HG02840 (cell line): ENCODE data around the gene NUP62.
"Not testable (repeated sequence)": the region's sequence is repeated elsewhere in the genome, so short reads cannot be mapped to it uniquely, and the experiment has no call there.

Source experiments
- ATAC-seq: cut with Tn5 transposase; IDR thresholded peaks from one replicate; pipeline ENCODE4 v1.9.1; 2021; ENCODE audit warnings: mild to moderate bottlenecking, moderate library complexity, moderate number of reproducible peaks; ENCODE audit not compliant: unreplicated experiment, low FRiP score

Gene NUP62

GRCh38 chr19:49927526-49928264 lies 1.6 kb downstream of the NUP62 start:
- no peak for ATAC-seq

DNA sequence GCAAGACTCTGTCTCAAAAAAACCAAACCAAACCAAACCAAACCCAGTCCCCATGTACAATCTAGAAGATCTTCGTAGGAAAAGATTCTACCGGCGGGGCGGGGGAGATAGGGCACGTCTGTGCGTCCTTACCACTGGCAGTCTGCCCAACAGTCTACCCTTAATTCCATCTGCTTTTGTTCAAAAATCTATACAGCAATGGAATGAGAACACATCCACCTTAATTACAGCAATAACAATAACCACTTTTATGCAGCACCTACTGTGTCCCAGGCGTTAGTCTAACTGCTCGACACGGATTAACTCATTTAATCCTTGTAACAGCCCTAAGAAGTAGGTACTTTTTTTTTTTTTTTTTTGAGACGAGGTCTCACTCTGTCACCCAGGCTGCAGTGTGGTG lies 2.8 kb downstream of the NUP62 start:
- ATAC-seq, result no peak

DNA sequence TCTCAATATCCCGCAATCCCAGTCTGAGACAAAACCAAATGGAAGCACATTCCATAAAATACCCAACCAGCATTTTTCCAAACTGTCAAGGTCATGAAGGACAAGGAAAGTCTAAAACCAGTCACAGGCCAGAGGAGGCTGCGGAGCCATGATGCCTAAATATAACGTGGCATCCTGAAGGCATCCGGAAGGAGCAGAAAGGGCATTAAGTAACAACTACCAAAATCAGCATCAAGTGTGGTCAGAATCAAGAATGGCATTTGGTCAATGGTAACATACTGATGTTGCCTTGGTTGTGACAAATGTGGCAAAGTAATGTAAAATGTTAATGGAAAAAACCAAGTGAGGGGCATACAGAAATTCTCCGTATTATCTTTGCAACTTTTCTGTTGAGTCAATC lies 3.8 kb downstream of the NUP62 start:
- ATAC-seq, result no peak

DNA sequence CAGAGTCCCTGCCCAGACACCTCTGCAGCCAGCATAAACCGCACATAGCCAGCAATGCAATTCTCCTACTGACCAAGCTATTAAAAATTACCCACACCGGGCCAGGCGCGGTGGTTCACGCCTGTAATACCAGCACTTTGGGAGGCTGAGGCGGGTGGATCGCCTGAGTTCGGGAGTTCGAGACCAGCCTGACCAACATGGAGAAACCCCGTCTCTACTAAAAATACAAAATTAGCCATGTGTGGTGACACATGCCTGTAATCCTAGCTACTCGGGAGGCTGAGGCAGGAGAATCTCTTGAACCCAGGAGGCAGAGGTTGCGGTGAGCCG lies 4.5 kb downstream of the NUP62 start:
- ATAC-seq, result not testable (repeated sequence)

DNA sequence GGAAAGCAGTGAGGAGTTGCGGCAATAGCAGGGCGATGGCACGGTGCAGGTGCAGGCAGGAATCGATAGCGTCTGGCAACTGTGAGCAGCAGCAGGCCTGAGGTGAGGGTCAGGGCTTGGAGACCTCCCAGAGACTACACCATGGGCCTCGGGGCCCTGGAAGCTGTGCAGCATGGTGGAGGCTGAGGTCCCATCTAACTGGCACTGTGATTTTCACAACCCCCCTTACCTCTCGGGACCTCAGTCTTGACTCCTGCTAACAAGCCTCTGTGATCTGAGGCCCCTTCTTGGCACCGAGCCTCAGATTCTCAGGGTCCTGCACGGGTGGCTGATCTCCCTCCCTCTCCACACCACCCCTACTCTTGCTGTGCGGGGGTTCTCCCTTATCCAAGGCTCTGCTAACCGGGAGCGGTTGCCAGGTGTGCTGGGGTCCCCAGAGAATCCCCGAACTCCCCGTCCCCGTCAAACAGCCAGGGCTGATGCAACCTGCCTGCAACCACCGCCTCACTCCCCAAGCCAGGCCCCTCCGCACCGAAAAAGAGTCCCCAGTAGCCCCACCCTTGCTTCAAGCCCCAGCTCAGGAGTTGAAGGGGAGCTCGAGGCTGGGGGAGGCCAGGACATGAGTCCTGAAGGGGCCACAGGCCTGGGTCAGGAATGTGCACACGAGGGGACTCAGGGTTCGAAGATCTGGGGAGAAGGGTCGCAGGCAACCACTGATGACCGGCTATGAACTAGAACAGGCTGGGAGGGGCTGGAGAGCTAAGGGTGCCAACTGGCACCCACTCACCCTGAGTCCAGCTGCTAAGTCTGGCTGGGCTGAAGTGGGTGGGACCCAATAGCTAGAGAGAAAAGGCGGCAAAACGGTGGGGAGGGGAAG lies 5.1 kb downstream of the NUP62 start:
- no peak for ATAC-seq

- no peak for ATAC-seq
Measured at GRCh38 chr19:49923055-49924003, 6.0 kb downstream of the NUP62 start.

GRCh38 chr19:49921871-49922795 lies 7.2 kb downstream of the NUP62 start:
- no peak for ATAC-seq

DNA sequence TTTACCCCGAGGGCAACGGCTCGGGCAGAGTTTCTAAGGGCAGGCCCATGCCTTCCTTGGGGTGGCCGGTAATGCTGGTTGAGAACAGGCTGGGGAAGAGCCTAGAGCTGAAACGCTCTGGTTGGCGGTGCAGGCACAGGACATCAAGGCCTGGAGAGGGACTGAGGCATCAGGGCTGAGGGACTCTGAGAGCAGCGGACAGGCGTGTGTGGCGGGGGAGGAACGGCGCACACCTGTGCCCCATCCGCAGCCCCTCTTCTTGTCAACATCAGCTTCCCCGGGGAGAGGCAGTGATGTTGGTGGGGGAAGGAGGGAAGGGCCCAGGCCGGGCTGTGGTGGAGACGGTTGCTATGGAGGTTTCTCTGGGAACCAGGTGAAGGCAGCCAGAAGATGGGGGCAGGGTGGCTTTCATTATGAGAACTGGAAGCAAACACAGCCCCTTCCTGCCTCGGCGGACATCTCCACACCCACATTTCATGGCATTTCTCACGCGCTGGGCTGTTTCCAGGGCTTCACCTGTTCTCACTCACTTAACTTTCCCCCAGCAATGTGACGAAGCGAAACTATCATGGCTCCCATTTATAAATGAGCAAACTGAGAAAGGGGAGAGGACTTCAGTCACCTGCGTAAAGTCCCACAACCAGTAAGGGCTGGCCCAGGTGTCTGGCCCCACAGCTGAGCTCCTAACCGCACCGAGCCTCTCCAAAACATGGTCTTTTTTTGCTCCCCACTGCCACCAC lies 8.5 kb downstream of the NUP62 start:
- ATAC-seq, result no peak

DNA sequence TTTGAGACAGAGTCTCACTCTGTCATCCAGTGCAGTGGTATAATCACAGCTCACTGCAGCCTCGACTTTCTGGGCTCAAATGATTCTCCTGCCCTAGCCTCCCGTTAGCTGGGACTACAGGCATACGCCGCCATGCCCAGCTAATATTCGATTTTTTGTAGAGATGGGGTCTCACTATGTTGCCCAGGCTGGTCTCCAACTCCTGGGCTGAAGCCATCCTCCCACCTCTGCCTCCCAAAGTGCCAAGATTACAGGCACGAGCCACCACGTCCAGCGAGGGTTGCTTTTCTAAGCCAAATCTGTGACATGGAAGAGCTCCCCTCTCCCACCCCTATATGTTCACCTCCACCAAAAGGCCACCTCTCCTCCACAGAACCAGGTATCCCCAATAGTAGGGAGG lies 11.2 kb downstream of the NUP62 start:
- no peak for ATAC-seq

- no peak for ATAC-seq
Measured at GRCh38 chr19:49916839-49917733, 12.2 kb downstream of the NUP62 start.

- no peak for ATAC-seq
Measured at GRCh38 chr19:49915271-49915670, 14.0 kb downstream of the NUP62 start.

DNA sequence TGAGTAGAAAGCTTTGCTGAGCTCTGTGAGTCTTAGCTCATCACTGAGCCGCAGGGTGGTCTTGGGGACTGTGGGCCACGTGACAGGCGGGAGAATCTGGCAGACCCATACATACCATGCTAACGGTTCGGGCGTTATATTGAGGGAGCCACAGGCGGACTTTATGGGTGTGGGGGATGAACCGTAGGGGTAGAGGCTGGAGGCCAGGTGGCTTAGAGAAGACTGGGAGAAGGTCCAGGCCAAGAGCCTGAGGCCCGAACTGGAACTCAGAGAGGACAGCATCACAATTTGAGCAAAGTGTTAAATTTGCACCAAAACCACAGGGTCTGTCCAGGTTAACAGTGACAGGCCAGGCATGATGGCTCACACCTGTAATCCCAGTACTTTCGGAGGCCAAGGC lies 15.6 kb downstream of the NUP62 start:
- no peak for ATAC-seq

- no peak for ATAC-seq
Measured at GRCh38 chr19:49912965-49913685, 16.2 kb downstream of the NUP62 start.

- ATAC-seq, result no peak
Measured at GRCh38 chr19:49911381-49912145, 17.7 kb downstream of the NUP62 start.

- ATAC-seq, result no peak
Measured at GRCh38 chr19:49910179-49910578, 19.1 kb downstream of the NUP62 start.

DNA sequence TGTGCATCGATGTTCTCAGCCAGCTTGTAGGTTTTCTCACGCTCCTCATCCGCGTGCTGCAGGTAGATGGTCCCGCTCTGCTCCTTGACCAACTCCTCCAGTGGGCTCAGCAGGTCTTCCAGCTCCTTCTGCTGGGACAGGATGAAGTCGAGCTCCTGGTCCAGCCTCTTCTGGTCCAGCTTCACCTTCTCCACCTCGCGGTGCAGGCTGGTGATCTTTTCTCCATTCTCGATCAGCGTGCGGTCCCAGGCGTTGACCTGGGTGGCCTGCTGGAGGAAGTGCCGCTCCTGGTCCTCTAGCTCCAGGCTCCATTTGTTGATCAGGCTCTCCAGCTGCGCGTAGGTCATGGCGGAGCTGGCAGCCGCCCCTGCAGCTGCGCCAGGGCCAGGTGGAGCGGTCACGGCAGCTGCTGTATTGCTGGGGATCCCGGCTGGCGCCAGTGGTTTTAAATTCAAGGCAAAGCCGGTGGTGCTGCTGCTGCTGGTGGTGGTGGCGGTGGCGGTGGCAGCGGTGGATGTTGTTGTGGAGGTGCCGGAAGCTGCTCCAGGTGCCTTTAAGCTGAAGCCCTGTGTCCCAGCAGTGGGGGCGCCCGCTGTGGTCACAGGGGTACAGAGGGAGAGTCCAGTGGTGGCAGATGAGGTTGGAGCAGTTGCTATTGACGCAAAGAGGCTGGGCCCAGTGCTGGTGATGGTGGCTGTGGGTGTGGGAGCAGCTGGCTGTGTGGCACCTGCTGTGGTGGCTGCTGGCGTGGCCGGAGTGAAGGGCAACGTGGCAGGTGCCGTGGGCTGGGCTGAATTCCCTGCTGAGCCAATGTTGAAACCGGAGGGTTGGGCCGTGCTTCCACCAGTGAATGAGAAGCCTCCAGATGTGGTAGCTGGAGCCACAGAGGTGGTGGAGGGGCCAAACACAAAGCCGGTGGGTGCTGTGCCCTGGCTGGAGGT lies 20.6 kb downstream of the NUP62 start:
- no peak for ATAC-seq
